ENCODE measurements around the gene ABLIM1. TPM values are rescaled to one million over a fixed set of nuclear protein-coding genes. Genes with fewer than 3 reads are reported as not detected.
A peak's percentile ranks its signal among the peaks of the same experiment; 100 is the strongest.

The ABLIM1 gene
- polyA plus RNA-seq, 4 donors, result 25.7 to 59.8 (median 36.8) TPM

- Histone ChIP-seq H3K9me3 (ENCODE audit: control insufficient read depth in 2 of 2, insufficient read depth in 1 of 2, low read depth in 1 of 2, low read length in 1 of 2) (no peaks in the 10 kb centered on the region), H3K36me3 (ENCODE audit: control insufficient read depth in 3 of 3, insufficient read depth in 2 of 3, low read depth in 1 of 3, low read length in 3 of 3) (peaks cover 0 to 10% (median 0%) of the 10 kb centered on the region in 3 donors), H3K4me1 (ENCODE audit: control insufficient read depth in 3 of 3, insufficient read depth in 2 of 3, low read depth in 1 of 3, low read length in 2 of 3) (peaks cover 0 to 3% (median 0%) of the 10 kb centered on the region in 3 donors), H3K4me3 (ENCODE audit: low read depth in 1 of 3, low read length in 3 of 3) (no peak overlapping the region), H3K27ac (ENCODE audit: low read depth in 1 of 3, low read length in 2 of 3) (no peak overlapping the region), H3K27me3 (ENCODE audit: control insufficient read depth in 3 of 3, insufficient read depth in 3 of 3, low read length in 3 of 3) (no peaks in the 10 kb centered on the region)
- FAIRE-seq, result no peak
- DNase-seq, result no peak
- 72 to 83% (median 79%) methylated on average over 5 of the region's 5 CpGs for WGBS, 3 donors
These were observed 53.5 kb downstream of the ABLIM1 start for GRCh38 chr10:114604357-114605130.

- peaks cover 0 to 3% (median 0%) of the 10 kb centered on the region in 3 donors for H3K4me1 ChIP-seq (ENCODE audit: control insufficient read depth in 3 of 3, insufficient read depth in 2 of 3, low read depth in 1 of 3, low read length in 2 of 3)
- no peaks in the 10 kb centered on the region for H3K9me3 ChIP-seq (ENCODE audit: control insufficient read depth in 2 of 2, insufficient read depth in 1 of 2, low read depth in 1 of 2, low read length in 1 of 2)
- H3K27ac ChIP-seq (ENCODE audit: low read depth in 1 of 3, low read length in 2 of 3), result no peak overlapping the region
- H3K27me3 ChIP-seq (ENCODE audit: control insufficient read depth in 3 of 3, insufficient read depth in 3 of 3, low read length in 3 of 3), result no peaks in the 10 kb centered on the region
- peaks cover 0 to 12% (median 0%) of the 10 kb centered on the region in 3 donors for H3K36me3 ChIP-seq (ENCODE audit: control insufficient read depth in 3 of 3, insufficient read depth in 2 of 3, low read depth in 1 of 3, low read length in 3 of 3)
- no peak overlapping the region for H3K4me3 ChIP-seq (ENCODE audit: low read depth in 1 of 3, low read length in 3 of 3)
- FAIRE-seq, result no peak
- peak in 1 of 2 donors; percentile 57 for DNase-seq
- 17 to 31% (median 21%) methylated on average over 2 of the region's 2 CpGs for whole genome bisulfite sequencing, 3 donors
These were observed 54.1 kb downstream of the ABLIM1 start for GRCh38 chr10:114603948-114604347.

- Histone ChIP-seq H3K9me3 (ENCODE audit: control insufficient read depth in 2 of 2, insufficient read depth in 1 of 2, low read depth in 1 of 2, low read length in 1 of 2) (no peaks in the 10 kb centered on the region), H3K4me1 (ENCODE audit: control insufficient read depth in 3 of 3, insufficient read depth in 2 of 3, low read depth in 1 of 3, low read length in 2 of 3) (peaks cover 0 to 3% (median 0%) of the 10 kb centered on the region in 3 donors), H3K36me3 (ENCODE audit: control insufficient read depth in 3 of 3, insufficient read depth in 2 of 3, low read depth in 1 of 3, low read length in 3 of 3) (peaks cover 0 to 12% (median 0%) of the 10 kb centered on the region in 3 donors), H3K27me3 (ENCODE audit: control insufficient read depth in 3 of 3, insufficient read depth in 3 of 3, low read length in 3 of 3) (no peaks in the 10 kb centered on the region), H3K27ac (ENCODE audit: low read depth in 1 of 3, low read length in 2 of 3) (no peak overlapping the region), H3K4me3 (ENCODE audit: low read depth in 1 of 3, low read length in 3 of 3) (no peak overlapping the region)
- 28 to 56% (median 54%) methylated on average over 1 of the region's 1 CpG for WGBS, 3 donors
- DNase-seq, result no peak
- FAIRE-seq, result no peak
These were observed 54.8 kb downstream of the ABLIM1 start for GRCh38 chr10:114603303-114603702.

GRCh38 chr10:114600057-114600456 lies 58.0 kb downstream of the ABLIM1 start:
- Histone ChIP-seq H3K4me3 (ENCODE audit: low read depth in 1 of 3, low read length in 3 of 3) (no peak overlapping the region), H3K27ac (ENCODE audit: low read depth in 1 of 3, low read length in 2 of 3) (no peak overlapping the region), H3K4me1 (ENCODE audit: control insufficient read depth in 3 of 3, insufficient read depth in 2 of 3, low read depth in 1 of 3, low read length in 2 of 3) (no peaks in the 10 kb centered on the region), H3K36me3 (ENCODE audit: control insufficient read depth in 3 of 3, insufficient read depth in 2 of 3, low read depth in 1 of 3, low read length in 3 of 3) (peaks cover 0 to 17% (median 0%) of the 10 kb centered on the region in 3 donors), H3K9me3 (ENCODE audit: control insufficient read depth in 2 of 2, insufficient read depth in 1 of 2, low read depth in 1 of 2, low read length in 1 of 2) (no peaks in the 10 kb centered on the region), H3K27me3 (ENCODE audit: control insufficient read depth in 3 of 3, insufficient read depth in 3 of 3, low read length in 3 of 3) (no peaks in the 10 kb centered on the region)
- FAIRE-seq (no peak), DNase-seq (no peak)
- WGBS, 3 donors, result 80 to 88% (median 86%) methylated on average over 3 of the region's 3 CpGs

GRCh38 chr10:114596793-114597192 lies 61.3 kb downstream of the ABLIM1 start:
- WGBS, 3 donors, result 80 to 89% (median 82%) methylated on average over 5 of the region's 5 CpGs
- Histone ChIP-seq H3K36me3 (ENCODE audit: control insufficient read depth in 3 of 3, insufficient read depth in 2 of 3, low read depth in 1 of 3, low read length in 3 of 3) (peaks cover 0 to 17% (median 0%) of the 10 kb centered on the region in 3 donors), H3K27me3 (ENCODE audit: control insufficient read depth in 3 of 3, insufficient read depth in 3 of 3, low read length in 3 of 3) (no peaks in the 10 kb centered on the region), H3K9me3 (ENCODE audit: control insufficient read depth in 2 of 2, insufficient read depth in 1 of 2, low read depth in 1 of 2, low read length in 1 of 2) (no peaks in the 10 kb centered on the region), H3K27ac (ENCODE audit: low read depth in 1 of 3, low read length in 2 of 3) (no peak overlapping the region), H3K4me1 (ENCODE audit: control insufficient read depth in 3 of 3, insufficient read depth in 2 of 3, low read depth in 1 of 3, low read length in 2 of 3) (peaks cover 0 to 8% (median 0%) of the 10 kb centered on the region in 3 donors), H3K4me3 (ENCODE audit: low read depth in 1 of 3, low read length in 3 of 3) (no peak overlapping the region)
- DNase-seq (no peak), FAIRE-seq (no peak)

- no peak for DNase-seq
- Histone ChIP-seq H3K27ac (ENCODE audit: low read depth in 1 of 3, low read length in 2 of 3) (no peak overlapping the region), H3K36me3 (ENCODE audit: control insufficient read depth in 3 of 3, insufficient read depth in 2 of 3, low read depth in 1 of 3, low read length in 3 of 3) (peaks cover 0 to 5% (median 0%) of the 10 kb centered on the region in 3 donors), H3K4me1 (ENCODE audit: control insufficient read depth in 3 of 3, insufficient read depth in 2 of 3, low read depth in 1 of 3, low read length in 2 of 3) (peaks cover 0 to 8% (median 0%) of the 10 kb centered on the region in 3 donors), H3K4me3 (ENCODE audit: low read depth in 1 of 3, low read length in 3 of 3) (no peak overlapping the region), H3K9me3 (ENCODE audit: control insufficient read depth in 2 of 2, insufficient read depth in 1 of 2, low read depth in 1 of 2, low read length in 1 of 2) (no peaks in the 10 kb centered on the region), H3K27me3 (ENCODE audit: control insufficient read depth in 3 of 3, insufficient read depth in 3 of 3, low read length in 3 of 3) (no peaks in the 10 kb centered on the region)
- WGBS, 3 donors, result 85 to 97% (median 85%) methylated on average over 1 of the region's 1 CpG
- FAIRE-seq, result no peak
These were observed 64.1 kb downstream of the ABLIM1 start for GRCh38 chr10:114593816-114594468.

- H3K27me3 ChIP-seq (ENCODE audit: control insufficient read depth in 3 of 3, insufficient read depth in 3 of 3, low read length in 3 of 3), result no peaks in the 10 kb centered on the region
- DNase-seq (peak; percentile 9 to 33), FAIRE-seq (no peak)
- no peak overlapping the region for H3K4me3 ChIP-seq (ENCODE audit: low read depth in 1 of 3, low read length in 3 of 3)
- no peaks in the 10 kb centered on the region for H3K9me3 ChIP-seq (ENCODE audit: control insufficient read depth in 2 of 2, insufficient read depth in 1 of 2, low read depth in 1 of 2, low read length in 1 of 2)
- peak overlapping the region in 1 of 3 donors; percentile 70 for H3K27ac ChIP-seq (ENCODE audit: low read depth in 1 of 3, low read length in 2 of 3)
- peaks cover 0 to 8% (median 0%) of the 10 kb centered on the region in 3 donors for H3K4me1 ChIP-seq (ENCODE audit: control insufficient read depth in 3 of 3, insufficient read depth in 2 of 3, low read depth in 1 of 3, low read length in 2 of 3)
- H3K36me3 ChIP-seq (ENCODE audit: control insufficient read depth in 3 of 3, insufficient read depth in 2 of 3, low read depth in 1 of 3, low read length in 3 of 3), result peaks cover 0 to 5% (median 0%) of the 10 kb centered on the region in 3 donors
These were observed 64.8 kb downstream of the ABLIM1 start for GRCh38 chr10:114593240-114593792.

GRCh38 chr10:114590993-114591392 lies 67.1 kb downstream of the ABLIM1 start:
- Histone ChIP-seq H3K27me3 (ENCODE audit: control insufficient read depth in 3 of 3, insufficient read depth in 3 of 3, low read length in 3 of 3) (no peaks in the 10 kb centered on the region), H3K36me3 (ENCODE audit: control insufficient read depth in 3 of 3, insufficient read depth in 2 of 3, low read depth in 1 of 3, low read length in 3 of 3) (peaks cover 0 to under 1% (median 0%) of the 10 kb centered on the region in 3 donors), H3K27ac (ENCODE audit: low read depth in 1 of 3, low read length in 2 of 3) (no peak overlapping the region), H3K4me3 (ENCODE audit: low read depth in 1 of 3, low read length in 3 of 3) (no peak overlapping the region), H3K9me3 (ENCODE audit: control insufficient read depth in 2 of 2, insufficient read depth in 1 of 2, low read depth in 1 of 2, low read length in 1 of 2) (no peaks in the 10 kb centered on the region), H3K4me1 (ENCODE audit: control insufficient read depth in 3 of 3, insufficient read depth in 2 of 3, low read depth in 1 of 3, low read length in 2 of 3) (peaks cover 0 to 8% (median 0%) of the 10 kb centered on the region in 3 donors)
- DNase-seq, result no peak
- FAIRE-seq, result no peak

Data from small intestine (tissue), 7 donors.